GM21717 (cell line): Measurements from ENCODE around the gene FRMPD1.
A peak's percentile ranks its signal among the peaks of the same experiment; 100 is the strongest.

Source experiments
- ATAC-seq: cut with Tn5 transposase; IDR thresholded peaks from one replicate; pipeline ENCODE4 v1.9.1; 2021; ENCODE audit warnings: mild to moderate bottlenecking, moderate library complexity; ENCODE audit not compliant: unreplicated experiment

FRMPD1 gene

DNA sequence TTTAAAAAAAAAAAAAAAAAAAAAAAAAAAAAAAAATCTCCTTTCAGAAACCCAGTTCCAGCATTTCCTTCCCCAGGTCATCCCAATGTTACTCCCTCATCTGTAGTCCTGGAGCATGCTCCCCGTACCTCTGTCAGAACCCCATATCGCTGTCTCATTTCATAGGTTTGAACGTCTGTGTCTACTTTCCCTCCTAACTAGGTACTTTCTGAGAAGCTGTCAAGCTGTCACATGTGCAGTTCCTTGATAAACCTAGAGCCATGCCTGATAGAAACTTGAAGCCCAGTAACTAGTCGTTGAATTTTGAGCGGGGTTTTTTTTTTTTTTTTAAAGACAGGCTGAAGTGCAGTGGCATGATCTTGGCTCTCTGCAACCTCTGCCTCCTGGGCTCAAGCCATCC, 118.6 kb downstream of the FRMPD1 start:
- ATAC-seq: no peak

DNA sequence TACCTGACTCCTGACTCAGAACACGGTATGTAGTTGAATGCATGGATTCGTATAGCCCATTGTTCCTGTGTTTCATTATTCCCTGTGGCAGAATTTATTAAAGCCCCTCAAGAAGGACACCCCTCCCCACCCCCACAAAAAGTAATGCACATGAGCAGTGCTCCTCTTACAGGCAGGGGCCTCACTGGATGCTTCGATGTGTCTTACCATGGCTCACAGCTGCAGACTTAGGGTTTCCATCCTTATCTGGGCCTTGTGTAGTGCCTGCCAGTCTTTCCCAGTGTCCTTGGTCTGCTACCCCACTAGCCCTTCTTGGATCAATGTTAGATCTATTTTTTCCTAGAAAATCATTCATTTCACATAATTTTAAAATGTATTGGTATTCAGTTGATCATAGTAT, 119.2 kb downstream of the FRMPD1 start:
- no peak for ATAC-seq

DNA sequence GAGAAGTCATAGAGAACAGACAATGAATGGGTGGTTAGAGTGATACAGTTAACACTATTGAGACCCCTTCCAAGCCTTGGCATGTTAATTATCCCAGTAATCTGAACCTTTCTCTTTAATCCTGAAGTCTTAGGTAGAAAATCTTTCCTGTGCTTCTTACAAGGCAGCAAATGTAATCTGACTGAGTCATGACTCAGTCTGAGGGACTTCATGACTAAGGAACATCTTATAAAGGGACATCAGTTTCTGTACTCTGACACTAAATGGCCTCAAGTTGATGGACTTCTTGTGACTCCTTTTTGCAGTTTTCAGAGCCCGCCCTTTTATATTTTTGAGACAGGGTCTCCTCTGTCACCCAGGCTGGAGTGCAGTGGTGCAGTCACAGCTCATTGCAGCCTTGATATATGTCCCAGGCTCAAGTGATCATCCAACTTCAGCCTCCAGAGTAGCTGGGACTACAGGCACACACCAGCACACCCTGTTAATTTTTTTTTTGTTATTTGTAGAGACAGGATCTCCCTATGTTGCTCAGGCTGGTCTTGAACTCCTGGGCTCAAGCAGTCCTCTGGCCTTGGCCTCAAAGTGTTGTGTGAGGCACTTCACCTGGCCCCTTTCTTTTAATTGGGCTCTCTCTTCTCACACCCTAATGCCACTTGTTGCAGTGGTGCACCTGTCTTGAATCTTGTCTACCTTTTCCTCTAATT, 124.6 kb downstream of the FRMPD1 start:
- no peak for ATAC-seq

DNA sequence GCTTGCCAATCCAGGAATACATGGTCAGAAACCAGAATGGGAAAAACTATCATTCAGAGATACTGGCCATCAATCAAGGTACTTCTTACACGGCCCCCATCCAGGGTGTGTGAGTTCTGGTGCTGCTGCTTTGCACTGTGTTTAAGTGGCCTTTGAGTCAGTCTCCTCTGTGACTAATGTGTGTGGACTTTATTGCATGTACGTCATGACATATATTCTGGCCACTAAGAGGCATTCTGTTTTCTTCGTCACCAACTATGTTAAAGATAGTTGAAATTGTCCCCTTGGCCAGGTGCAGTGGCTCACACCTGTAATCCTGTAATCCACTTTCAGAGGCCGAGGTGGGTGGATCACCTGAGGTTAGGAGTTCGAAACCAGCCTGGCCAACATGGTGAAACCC, 125.6 kb downstream of the FRMPD1 start:
- no peak for ATAC-seq

DNA sequence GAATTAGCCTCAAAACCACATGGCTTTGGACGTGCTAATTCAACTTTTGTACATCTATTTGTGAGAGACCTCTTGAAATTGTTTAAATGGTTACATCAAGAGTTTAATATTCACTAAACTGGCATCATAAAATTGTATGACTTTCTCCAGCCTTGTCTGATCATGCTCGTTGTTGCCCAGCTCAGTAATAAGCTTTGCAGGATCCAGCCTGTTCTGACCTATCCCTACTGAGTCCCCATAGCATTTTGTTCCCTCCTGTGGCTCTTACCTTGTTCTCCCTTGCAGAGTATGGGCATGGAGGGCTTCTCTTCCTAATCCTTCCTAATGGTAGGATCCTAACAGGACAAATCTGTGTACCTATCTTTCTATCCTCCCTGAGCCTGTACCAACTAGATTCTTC, 127.8 kb downstream of the FRMPD1 start:
- no peak for ATAC-seq

DNA sequence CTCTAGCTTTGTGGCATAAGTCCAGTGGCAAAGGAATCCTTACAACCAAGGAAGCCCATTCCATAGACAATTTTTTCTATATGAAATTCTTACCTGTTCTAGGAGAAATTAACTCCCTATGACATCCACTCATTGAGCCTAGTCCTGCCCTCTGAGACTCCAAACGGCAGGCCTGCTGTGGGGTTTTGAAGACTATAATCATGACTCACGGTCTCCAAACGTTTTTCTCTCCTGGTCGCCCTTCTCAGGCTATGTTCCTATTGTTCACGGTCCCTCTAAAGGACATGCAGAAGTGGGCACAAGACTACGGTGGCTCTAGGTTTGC, 133.5 kb downstream of the FRMPD1 start:
- ATAC-seq: peak; percentile 10

DNA sequence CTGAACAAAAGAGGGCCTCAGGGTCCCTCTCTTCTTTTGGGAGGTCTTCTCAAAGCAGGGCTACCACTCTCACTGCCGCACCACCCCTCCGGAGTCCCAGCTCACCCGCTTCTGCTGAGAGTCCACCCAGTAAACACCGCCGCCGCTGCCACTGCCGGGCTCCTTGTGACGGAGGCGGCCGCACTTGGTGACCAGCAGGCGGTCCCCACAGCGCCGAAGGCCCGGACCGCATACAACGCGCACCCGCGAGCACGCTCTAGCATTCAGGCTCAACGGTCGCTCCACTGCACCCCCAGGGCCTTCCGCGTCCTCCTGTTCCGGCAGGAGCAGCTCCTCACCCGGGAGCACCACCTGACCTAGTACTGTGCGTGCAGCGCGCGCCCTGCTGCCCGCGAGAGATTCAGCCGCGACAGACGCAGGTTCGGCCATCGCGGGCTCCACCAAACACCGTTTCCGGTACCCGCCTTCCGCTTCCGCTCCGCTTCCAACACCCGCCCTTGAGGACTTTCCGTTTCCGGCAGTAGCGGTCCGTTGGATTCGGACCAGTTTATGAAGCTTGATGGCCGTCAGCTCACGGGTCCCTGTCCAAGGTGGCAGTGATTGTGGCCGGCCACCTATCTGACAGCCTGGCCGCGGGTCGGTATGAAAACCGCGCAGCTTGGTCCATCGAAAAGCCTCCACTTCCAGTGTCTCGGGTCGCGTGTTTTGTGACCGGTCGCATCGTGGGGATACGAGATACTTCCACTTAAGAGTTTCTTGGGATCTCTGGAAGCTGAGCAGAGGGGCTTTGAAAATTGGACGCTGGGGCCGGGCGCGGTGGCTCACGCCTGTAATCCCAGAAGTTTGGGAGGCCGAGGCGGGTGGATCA, 134.1 kb downstream of the FRMPD1 start, which contains the start of gene EXOSC3:
TSS of gene EXOSC3 (minus strand) at position 449 of the 868 bp plus-strand sequence. CDS start at position 429, 20 bp downstream.
- peak; percentile 89 for ATAC-seq

DNA sequence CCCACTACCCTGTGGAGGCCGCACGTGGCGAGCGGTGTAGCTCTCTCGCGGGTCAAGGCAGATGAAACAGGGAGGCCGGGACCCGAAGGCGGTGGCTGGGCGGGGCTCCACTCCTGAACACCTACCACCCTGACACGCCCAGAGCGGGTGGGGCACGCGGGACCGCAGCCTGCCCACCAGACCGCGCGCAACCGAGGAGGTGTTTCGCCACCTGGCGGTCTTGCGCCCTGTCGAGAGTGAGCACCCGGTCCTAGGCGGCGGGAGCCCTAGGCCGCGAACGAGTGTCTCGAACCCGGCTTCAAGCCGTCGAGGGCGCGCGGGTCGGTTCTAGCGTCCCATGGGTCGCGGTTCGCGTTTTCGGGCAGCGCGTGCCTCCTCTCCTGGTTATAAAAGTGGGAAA, 136.3 kb downstream of the FRMPD1 start:
- no peak for ATAC-seq

DNA sequence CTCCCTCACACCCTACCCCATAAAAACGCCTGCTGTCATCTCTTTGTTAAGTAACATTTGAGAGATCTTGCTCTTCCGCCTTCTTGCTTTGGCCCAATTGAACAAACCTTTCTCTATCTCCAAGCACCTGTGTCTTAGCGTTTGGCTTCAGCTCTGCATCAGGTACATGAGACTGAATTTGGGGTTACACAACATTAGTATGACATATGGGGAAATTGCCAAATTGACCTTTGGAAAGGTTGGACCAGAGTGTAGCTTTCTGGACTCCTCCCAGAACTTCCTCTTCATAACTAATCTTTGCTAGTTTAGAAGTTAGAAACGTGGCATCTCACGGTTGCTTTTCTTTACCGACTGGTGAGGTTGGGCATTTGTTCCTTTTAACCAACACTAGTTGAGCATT, 137.6 kb downstream of the FRMPD1 start:
- ATAC-seq: no peak

DNA sequence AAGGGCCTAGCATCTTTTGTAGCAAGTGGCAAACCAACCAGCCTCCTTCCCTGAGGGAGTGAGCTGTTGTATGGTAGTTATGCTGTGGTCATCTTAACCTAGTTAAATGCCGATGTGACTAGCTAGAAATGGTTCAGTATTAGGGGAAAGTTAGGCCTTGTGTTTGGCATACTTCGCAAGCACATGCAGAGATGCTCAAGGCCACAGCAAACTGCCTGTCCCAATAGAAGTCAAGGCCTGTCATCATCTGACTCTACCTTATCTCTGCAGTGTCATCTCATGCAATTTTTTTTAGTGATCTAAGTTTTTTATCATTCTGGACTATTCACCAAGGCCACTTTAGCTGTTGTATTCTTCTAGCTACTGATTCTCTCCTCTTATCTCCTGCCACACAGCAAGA, 139.3 kb downstream of the FRMPD1 start:
- no peak for ATAC-seq

DNA sequence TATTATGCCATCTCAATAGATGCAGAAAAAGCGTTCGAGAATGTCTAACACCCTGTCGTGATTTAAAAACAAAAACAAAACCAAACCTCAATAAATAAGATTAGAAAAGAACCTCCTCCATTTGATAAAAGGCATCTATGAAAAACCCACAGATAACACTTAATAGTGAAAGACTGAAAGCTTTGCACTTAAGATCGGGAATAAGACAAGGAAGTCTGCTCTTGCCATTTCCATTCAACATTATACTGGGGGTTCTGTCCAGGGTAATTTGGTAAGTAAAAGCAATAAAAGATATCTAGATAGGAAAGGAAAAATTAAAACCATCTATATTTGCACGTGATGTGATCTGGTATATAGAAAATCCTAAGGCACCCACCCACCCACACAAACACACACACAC, 141.4 kb downstream of the FRMPD1 start:
- no peak for ATAC-seq

DNA sequence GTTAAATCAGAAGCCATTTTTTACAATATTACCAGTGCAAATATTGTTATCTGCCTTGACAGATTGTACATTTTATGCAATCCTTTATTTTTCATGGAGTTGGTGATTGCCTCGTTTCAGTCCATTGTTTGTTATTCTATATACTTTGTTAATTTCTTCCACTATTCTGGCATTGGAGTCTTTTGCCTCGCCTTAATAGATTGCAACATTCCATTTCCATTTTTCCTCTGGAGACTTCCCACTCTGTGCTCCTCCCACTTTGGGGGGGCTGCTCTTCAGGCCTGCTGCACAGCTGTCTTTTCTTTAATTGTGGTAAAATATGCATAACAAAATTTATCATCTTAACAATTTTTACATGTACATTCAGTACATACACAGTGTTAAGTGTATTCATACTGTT, 145.5 kb downstream of the FRMPD1 start:
- ATAC-seq: no peak
